Renal cortex interstitium (tissue), 11 donors: ENCODE measurements around the gene SPATA25. TPM values are rescaled to one million over a fixed set of nuclear protein-coding genes. Genes with fewer than 3 reads are reported as not detected.
"Not testable (repeated sequence)": the region's sequence is repeated elsewhere in the genome, so short reads cannot be mapped to it uniquely, and the experiment has no call there.

Experiments
- DNase-seq, 11 donors: peaks; one replicate each; pipeline ENCODE4 v3.0.0-alpha.2; 2013; ENCODE audit warnings: low read depth in 9 of 11, low spot score in 4 of 11; ENCODE audit errors: extremely low read depth in 1 of 11
- polyA plus RNA-seq, 3 donors: library from polyadenylated mRNA; unstranded; fragments of 120-200 nt; gene quantifications; one replicate each; pipeline ENCODE4 v1.2.1, GENCODE V29; 2013; ENCODE audit not compliant: insufficient read length in 3 of 3

The SPATA25 gene
- polyA plus RNA-seq, 3 donors, result 2.7 to 7.2 (median 3.5) TPM

GRCh38 chr20:45918779-45919537 is 31.5 kb upstream of the SPATA25 start:
- DNase-seq, result no peak

DNA sequence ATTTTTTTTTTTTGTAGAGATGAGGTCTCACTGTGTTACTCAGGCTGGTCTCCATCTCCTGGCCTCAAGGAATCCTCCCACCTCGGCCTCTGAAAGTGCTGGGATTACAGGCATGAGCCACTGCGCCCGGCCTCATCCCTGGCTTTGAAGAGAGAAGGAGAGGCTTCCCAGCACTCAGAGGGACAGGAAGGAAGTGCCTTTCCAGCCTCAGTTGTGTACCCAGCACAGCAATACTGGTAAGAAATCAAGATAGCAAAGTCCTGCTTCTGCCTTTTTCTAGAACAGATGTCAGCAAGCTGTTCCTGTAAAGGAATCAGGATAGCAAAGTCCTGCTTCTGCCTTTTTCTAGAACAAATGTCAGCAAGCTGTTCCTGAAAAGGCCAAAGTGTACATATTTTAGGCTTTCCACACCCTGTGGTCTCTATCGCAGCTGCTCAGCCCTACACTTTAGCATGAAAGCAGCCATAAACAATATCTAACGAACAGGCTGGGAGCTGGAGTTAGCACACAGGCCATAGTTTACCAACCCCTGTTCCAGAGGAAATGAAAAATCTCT is 30.8 kb upstream of the SPATA25 start:
- peak in 5 of 11 donors; percentile 21 to 64 (median 37) for DNase-seq

GRCh38 chr20:45917790-45918141 is 30.3 kb upstream of the SPATA25 start:
- no peak for DNase-seq

GRCh38 chr20:45913116-45913515 is 25.7 kb upstream of the SPATA25 start:
- no peak for DNase-seq

DNA sequence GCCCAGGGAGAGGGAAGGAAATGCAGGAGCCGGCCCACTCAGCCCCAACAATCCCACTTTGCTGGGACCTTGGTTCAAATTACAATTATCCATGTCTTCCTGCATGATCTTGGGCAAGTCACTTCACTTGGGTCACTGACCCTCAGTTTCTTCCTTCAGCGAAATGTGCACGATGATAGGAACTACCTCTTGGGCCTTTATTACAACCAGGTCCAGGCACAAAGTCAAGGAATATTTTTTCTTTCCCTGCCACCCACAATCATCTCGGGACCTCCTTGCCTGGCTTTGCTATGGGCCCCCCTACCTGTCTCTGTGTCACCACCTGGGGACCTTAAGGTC is 24.9 kb upstream of the SPATA25 start:
- no peak for DNase-seq

- peak in 4 of 11 donors; percentile 57 to 77 (median 65) for DNase-seq
Measured at GRCh38 chr20:45911486-45912343, 24.3 kb upstream of the SPATA25 start, which contains the start of gene PLTP. TSS of gene PLTP (minus strand) at chr20:45912155. CDS start at chr20:45911452, 703 bp downstream.

GRCh38 chr20:45910670-45911485 is 23.5 kb upstream of the SPATA25 start:
- peak in 10 of 11 donors; percentile 90 to 98 (median 95) for DNase-seq

DNA sequence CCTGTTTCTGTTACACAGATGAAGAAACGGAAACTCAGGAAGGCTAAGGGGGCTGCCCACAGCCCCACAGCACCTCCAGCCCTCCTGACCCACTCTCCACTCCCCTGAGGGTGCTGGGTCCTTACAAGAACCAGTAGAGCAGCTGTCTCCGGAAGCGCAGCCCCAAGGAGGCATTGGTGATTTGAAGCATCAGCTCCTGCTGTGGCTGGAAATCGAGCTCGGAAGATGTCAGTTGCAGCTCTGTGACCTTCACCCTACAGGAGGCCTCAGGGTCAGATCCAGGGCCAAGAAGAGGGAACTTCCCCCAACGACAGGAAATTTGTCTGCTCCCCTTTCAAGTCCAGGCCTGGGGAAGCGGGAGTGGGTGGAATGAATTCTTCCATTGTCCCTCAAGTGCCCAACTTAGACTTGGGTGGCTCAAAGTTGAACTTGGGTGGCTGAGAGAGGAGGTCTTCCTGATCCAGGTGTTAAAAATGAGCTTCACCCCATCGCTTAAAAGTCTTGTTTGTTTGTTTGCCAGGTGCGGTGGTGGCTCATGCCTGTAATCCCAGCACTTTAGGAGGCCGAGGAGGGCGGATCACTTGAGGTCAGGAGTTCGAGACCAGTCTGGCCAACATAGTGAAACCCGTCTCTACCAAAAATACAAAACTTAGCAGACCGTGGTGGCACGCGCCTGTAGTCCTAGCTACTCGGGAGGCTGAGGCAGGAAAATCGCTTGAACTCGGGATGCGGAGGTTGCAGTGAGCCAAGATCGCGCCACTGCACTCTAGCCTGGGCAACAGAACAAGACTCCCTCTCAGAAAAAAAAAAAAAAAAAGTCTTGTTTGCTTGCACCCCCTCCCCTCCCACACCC is 22.6 kb upstream of the SPATA25 start:
- DNase-seq, result no peak

DNA sequence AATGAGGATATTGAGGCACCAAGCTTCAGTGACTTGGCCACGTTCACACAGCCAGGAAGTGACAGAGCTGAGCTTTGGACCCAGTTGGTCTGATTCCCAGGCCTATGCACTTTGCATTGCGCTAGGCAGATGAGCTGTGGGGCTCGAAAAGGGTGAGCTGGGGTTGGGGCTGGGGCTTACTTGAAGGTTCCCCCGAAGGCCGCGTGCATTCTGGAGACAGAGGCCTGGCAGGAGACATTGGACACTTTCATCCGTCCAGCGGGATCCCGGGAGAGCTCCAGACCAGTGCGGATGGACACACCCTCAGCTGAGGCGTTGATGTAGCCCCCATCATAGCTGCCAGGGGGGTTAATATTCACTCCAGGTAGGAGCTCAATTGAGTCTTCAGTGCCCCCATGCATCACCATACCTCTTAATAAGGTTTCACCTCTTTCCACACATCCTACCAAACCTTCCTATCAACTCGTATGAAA is 21.9 kb upstream of the SPATA25 start:
- no peak for DNase-seq

GRCh38 chr20:45908084-45908483 is 20.7 kb upstream of the SPATA25 start:
- DNase-seq, result no peak

DNA sequence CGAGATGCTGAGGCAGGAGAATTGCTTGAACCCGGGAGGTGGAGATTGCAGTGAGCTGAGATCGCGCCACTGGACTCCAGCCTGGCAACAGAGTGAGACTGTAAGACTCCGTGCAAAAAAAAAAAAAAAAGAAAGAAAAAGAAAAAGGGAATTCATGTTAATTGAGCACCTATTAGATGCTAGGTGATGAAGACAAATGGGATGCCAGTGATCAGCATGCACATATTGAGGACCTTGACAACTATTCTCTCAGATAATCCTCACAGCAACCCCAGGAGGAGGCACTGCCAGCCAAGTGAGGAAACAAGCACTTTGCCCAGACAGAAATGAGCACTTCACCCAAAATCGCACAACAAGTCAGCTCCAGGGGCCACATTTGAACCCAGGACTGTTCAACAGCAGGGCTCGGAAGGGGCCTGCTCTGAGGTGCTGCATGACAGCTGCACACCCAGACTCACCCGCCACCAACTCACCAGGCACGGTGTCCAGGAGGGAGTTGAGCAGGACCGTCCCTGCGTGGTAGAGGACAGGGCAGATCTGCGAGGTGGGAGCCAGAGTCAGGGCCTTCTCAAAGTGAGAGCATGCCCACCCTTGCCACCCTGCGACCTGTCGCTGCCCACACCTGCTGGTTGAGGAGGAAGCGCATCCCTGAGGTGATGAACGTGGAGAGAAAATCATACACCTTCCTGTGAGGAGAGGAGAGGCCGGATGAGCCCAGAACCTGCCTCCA is 20.0 kb upstream of the SPATA25 start:
- DNase-seq, result no peak

DNA sequence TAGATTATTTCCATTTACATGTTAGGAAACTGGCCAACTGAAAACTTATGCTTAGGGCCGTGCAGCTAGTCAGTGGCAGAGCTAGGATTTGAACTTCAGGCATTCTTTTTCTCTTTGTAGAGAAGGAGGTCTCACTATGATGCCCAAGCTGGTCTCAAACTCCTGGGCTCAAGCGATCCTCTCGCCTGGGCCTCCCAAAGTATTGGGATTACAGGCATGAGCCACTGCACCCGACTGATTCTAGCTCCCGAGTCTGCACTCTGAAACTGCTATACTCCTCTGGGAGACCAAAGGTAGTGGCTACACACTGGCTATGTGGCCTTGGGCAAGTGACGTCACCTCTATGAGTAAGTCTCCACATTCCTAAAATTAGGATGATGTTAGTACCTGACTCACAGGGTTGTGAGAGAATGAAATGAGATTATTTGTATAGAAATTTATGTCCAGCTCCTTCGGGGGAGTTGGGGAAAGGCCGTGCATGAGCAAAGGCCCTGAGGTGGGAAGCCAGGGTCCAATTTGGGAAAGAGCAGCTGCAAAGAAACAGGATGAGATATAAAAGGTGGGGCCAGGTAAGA is 18.2 kb upstream of the SPATA25 start:
- no peak for DNase-seq

GRCh38 chr20:45904583-45905504 is 17.4 kb upstream of the SPATA25 start:
- DNase-seq, result no peak

- DNase-seq, result no peak
Measured at GRCh38 chr20:45902199-45902701, 14.8 kb upstream of the SPATA25 start.

- not testable (repeated sequence) for DNase-seq
Measured at GRCh38 chr20:45901332-45901731, 13.9 kb upstream of the SPATA25 start.
